Stimulated activated CD4-positive, alpha-beta T cell treated with anti-CD3 and anti-CD28 coated beads, Interleukin-4, amount 100 ng/mL, for 48 hours (primary cell): ENCODE measurements around the gene COL19A1.

Source experiments
- DNase-seq, 2 donors: peaks; one replicate each; pipeline ENCODE4 v3.0.0-alpha.2; 2020; ENCODE audit warnings: low read depth in 2 of 2

The COL19A1 gene

DNA sequence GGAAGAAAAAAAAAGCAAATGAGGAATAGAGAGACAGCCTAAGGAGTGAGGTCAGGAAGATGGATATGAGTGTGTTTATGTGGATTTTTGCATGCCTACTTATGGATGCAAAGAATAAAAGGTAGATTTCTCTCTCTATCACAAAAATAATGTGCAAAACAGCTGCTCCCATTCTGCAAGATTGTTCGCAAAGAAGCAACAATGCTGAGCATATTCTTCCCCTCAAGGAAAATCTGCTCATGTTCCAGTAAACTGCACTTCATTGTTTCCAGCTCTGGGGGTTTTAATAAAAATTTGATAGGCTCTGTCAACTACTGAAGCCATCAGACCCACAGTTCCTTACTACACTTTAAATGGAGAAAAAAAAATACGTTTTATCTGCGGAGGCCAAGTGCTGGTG lies 259.2 kb downstream of the COL19A1 start:
- DNase-seq = no peak

DNA sequence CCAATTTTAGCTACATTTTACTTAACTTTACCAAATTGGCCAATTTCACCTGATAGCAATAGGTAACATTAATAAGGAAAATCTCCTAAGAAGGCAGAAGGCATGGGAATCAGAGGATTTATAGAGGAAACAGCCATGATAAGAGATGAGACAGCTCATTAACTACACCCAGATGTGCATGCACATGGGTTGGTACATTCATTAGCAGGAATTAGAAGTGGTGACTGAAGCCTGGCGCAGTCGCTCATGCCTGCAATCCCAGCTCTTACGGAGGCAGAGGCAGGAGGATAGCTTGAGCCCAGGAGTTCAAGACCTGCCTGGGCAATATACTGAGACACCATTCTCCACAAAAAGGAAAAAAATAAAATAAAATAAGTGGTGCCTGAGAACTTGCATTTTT lies 263.0 kb downstream of the COL19A1 start:
- no peak for DNase-seq

DNA sequence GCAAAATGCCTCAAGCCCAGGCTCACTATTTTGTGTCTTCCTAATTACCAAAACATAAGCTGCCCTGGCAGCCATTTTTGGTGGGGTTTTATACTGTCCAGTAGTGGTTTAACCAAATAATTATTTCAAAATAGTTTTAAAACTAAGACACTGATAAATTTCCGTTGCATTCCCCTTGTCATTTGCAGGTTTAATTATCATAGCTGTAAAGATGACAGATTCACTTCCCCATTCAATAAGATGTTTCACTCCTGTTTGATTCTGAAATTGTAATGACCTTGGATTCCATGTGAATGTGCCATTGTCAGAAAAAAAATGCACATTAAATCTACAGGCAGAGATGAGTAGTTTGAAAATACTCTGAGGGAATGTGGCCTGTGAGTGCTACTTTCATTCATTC lies 264.5 kb downstream of the COL19A1 start:
- no peak for DNase-seq

DNA sequence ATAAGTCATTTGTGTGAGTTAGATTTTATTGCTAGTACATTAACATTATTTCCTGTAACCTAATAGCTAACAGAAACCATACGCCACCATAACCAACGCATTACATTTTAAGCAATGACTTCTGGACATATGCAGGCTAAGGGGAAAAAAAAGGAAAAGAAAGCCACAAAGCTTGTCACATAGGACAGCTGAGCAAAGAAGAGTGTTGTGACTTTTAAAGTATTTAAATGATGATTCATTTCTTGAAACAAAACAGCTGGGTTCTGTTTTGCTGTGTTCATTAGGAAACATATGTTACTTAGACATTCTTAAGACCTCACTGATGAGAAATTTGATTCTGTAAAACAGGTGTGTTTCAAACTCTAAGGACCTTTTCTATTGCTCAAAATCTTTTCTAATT lies 265.2 kb downstream of the COL19A1 start:
- DNase-seq = no peak

DNA sequence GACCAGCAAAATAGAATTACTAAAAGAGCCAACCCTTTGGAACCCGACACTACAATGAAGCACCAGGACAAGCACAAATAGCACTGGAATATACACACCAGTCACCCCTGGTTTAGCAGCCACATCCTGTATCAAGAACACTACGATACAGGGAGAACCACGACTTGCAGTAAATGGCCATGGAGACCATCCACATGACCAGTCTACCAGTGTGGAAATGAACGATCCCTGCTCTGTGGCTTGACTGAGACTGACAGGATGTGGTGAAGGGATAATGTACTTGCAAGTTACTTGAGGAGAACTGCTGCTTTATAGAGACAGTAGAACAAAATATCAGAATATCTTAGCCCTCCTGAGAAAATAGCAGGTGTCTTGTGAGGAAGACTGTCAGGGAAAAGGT lies 266.9 kb downstream of the COL19A1 start:
- no peak for DNase-seq

DNA sequence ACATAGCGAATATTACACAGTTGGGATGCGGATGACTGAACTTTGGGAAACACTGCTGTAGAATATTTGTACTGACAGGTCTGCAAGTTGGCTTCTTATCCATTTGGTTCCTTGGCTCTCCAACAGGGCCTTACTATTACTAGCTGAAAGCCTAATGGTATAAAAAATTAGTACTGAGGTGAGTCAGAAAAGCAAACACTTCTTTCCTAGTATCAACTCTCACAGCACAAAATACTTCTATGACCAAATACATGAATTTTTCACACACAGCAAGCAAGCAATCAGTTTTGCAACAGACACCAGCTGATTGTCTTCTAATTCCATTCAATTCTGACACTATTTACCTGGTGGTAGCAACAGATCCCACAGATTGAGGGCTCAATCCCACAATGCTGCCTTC lies 268.2 kb downstream of the COL19A1 start:
- DNase-seq = no peak

DNA sequence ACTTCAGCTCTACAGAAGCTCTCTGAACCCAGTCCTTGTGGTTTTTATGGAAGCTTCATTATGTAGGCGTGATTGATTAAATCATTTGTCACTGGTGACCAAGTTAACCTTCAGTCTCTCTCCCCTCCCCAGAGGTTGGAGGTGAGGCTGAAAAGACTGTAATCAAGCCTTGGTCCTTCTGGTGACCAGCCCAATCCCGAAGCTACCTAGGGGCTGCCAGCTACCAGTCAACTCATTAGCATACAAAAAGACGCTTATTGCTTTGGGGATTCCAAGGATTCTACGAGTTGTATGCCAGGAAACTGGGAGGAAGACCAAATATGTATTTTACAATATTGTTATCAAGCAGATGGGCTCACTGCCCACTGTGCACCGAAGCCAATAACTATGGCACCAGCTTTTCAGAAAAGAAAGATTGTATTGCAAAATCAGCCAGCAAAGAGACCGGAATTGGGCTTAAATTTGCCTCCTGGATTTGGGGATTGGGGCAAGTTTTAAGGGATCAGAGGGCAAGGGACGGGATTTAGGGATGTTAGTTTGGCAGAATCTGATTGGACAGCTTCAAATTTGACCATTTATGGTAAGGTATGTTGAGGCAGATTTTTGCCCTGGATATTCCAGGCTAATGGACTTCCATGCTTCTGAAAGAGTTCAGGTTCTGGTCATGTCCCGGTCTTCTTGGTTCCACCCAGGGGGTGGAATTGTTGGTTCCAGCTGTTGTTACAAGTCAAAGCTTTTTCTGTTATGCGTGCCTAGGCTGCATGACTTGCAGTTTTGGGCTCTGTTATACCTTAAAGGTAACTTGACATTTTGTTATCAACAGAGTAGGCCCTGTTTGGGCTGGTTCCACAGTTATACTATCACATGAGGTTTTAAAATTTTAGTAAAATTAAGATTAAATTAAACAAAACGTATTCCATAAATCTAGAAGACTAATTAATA lies 269.1 kb downstream of the COL19A1 start:
- no peak for DNase-seq

DNA sequence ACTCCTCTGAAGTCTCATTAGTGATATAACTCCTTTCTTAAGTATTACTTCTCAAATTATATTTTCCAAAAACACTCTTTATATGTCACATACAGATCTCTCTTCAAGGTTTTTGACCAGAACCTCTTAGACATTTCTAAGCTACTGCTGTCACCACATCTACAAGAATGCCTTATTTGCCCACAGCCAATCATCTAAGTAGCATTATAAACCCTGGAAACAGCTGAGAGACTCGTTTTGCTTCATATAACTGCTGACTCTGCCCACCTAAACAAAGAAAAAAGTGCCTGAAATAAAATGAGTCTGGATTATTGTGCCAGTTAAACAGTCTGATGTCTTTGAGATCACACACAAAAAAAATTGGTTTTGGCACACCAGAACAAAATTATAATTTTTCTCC lies 270.6 kb downstream of the COL19A1 start:
- no peak for DNase-seq

DNA sequence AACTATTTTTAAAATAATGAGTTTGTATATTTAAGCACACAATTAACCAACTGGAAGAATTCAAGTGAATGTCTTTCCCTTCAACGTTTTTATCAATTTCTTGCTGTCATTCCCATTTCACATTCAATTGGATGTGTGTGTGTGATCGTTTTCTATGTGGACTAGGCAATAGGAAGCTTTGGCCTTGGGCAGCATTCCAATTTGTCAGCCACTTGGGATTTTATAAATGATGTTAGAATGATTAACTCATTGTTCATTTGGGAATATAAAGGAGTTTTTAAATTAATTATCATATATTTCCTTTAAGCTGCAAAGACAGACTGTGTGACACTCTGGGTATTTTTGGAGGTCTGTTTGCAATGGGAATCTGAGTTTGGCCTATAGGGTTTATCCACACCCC lies 274.1 kb downstream of the COL19A1 start:
- no peak for DNase-seq

DNA sequence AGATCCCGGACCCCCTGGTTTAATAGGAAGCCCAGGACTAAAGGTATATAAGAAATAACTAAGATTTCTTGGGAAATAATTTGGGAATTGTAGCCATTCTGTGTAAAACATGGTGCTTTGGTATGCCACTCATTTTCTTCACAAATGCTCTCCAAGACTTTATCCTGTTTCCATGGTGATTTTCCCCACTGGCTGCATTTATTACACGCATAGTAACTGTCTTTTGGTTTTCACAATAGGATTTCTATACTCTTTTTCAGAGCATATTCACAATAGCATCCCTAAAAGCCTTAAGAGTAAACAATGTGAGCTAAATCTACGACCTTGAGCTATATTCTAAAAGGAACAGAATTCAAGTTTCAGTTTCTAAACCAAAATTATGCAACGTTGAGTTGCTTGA lies 275.7 kb downstream of the COL19A1 start:
- no peak for DNase-seq

DNA sequence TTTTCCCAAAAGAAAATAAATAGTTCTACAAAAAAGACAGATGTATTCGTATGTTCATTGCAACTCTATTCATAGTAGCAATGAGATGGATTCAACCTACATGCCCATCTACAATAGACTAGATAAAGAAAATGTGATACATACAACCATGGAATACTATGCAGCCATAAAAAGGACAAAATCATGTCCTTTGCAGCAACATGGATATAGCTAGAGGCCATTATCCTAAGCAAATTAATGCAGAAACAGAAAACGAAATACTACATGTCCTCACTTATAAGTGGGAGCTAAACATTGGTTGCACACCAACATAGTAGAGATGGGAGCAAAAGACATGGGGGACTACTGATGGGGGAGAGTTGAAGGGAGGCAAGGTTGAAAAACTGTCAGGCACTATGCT lies 278.8 kb downstream of the COL19A1 start:
- DNase-seq = no peak

DNA sequence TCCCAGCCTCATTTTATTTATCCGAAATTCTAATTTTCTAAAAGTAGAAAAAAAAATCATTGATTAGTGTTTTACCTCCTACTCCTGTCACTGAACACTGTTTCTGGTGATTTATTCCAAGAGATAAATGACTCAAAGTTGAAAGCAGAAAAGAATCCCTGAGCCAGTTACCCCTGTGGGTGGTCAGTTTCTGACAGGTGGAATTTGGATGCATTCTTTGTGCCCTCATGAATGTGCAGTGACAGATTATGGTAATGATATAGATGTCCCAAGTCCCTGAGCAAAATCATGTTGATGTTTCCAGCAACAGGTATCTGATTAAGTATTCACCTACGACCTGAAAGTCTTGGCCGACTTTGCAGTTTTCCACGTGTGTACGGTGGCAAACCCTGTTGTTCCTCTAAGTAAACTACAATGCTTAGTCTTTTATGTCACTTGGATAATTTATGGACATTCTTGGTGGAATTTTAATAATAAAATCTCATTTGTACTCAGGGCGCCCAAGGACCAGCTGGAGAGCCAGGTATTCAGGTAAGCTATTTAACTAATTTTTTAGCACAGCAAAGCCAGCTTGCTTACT lies 282.9 kb downstream of the COL19A1 start:
- DNase-seq = no peak

DNA sequence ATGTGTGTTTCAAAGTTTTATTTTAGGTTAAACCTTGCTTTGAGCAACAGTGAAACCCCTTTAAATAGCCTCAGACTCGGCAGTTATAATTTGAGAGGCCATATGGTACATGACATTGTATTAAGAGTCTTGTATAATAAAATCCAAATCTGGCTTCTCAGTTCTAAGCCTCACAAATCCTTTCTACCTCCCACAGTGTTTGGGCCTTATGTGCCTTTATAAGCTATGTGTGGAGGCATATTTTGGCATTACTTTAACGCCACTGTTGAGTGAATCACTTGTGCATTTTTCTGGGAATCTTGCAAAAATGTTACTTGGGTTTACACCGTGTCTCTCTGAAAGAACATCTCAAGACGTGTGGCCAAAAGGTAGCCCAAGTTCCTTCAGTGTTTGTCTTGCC lies 284.2 kb downstream of the COL19A1 start:
- no peak for DNase-seq

DNA sequence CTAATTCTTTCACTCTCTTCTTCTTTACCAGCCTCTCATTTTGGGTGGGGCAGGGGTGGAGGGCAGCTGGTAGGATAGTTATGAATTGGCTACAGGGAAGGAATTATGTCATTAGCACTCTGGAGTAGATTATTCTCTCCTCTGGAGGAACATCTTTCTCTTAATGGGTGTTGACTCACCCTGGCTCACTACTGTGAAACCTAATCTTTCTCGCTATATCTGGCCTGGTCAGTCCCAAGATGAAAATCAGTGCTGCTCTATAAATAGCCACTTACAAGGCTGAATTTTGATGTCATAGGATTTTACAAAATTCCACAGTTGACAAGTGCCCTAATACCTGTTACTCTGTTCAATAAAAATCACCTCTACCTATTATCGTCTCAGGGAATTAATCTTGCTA lies 285.3 kb downstream of the COL19A1 start:
- DNase-seq = no peak

DNA sequence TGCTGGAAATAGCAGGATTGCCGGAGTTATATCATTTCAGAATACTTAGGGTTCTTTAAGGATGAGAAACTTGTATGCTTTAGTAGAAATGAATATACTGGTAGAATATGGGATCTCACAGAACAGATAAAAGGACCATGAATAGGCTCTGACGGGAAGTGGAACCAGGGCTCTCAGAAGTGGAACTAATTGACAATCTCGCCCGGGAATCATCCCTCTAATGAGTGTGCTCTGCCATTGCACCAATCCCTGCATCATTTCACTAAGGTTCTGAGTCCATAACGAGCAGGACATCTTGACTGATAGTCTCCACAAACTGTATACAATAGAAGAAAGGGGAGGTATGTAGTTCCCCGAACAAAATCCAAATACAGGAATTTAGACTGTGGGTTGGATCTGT lies 286.4 kb downstream of the COL19A1 start:
- DNase-seq = no peak

DNA sequence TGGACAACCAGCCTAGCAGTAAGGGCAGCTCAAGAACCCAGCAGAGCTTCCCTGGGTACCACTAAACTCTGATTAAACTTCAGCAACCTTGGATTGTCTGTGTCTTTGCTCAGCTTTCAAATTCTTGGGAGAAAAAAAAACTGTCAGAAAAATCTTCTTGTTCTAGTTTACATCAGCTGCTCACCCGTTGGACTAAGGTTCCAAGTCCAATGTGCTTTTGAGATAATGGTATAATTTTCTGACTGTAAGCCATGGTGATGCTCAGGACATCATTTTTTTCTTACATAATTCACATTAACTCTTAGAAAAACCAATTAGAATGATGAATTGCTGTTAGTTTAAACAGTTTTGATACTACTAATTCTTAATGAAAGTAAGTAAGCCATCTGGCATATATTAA lies 290.7 kb downstream of the COL19A1 start:
- DNase-seq = no peak

DNA sequence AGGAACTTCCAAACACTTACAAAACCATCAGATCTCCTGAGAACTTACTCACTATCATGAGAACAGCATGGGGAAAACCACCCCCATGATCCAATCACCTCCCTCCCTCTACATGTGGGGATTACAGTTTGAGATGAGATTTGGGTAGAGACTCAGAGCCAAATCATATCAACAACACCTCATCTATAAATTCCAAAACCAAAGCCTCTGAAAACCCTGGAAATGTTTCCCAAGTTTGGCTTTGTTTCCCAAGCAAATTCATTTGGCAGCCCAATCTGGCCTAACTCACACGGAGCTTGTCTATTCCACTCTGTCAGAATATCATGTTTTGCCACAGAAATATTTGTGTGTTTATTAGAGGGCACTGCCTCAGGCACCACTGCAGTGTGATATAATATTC lies 293.9 kb downstream of the COL19A1 start:
- no peak for DNase-seq

DNA sequence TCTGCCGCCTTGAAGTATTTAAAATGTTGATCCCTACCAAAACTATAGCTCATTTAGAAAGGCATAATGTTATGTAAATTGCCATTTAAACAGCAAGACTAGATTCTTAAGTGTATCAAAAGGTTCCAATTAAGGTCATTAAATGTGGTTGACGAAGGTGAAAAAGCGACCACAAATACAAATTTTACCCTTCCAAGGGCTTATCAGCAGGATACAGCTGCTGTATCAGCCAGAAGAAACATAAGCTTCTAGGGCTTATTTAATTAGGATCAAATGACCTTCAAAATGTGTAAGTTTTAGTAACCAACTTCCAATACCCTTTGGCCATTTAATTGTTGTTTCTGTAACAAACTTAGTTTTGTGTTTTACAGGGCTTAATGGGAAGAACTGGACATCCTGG lies 296.6 kb downstream of the COL19A1 start:
- DNase-seq = no peak

DNA sequence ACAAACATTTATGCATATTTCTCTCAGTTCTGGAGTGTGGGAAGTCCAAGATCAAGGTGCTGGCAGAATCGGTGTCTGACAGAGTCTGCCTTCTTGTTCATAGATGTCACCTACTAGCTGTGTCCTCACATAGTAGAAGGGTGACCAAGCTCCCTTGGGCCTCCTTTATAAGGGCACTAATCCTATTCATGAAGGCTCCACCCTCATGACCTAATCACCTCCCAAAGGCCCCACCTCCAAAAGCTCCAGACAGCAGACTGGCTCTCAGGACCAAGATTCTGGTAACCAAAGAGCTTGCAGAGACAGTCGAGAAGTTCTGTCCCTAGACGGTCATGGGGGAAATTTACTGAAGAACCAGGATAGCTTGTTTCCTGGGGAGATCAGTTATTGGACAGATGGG lies 297.4 kb downstream of the COL19A1 start:
- DNase-seq = no peak

DNA sequence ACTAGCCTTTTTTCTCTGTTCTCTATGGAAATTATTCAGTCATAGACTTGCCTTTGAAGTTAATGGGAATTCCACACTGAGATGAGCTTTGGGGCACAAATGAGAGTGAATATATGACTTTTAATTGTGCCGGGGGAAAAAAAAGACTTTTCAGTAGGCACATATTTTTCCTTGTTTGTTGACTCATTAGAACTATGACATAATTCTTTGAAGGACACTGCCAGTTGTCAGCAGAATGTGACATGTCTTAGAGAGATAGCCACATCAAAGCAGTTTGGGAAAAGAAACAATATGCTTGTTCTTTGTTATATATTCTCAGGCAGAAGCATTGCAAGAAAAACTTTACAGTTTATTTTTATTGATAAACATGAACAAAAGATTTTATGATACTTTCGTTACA lies 298.2 kb downstream of the COL19A1 start:
- DNase-seq = no peak

DNA sequence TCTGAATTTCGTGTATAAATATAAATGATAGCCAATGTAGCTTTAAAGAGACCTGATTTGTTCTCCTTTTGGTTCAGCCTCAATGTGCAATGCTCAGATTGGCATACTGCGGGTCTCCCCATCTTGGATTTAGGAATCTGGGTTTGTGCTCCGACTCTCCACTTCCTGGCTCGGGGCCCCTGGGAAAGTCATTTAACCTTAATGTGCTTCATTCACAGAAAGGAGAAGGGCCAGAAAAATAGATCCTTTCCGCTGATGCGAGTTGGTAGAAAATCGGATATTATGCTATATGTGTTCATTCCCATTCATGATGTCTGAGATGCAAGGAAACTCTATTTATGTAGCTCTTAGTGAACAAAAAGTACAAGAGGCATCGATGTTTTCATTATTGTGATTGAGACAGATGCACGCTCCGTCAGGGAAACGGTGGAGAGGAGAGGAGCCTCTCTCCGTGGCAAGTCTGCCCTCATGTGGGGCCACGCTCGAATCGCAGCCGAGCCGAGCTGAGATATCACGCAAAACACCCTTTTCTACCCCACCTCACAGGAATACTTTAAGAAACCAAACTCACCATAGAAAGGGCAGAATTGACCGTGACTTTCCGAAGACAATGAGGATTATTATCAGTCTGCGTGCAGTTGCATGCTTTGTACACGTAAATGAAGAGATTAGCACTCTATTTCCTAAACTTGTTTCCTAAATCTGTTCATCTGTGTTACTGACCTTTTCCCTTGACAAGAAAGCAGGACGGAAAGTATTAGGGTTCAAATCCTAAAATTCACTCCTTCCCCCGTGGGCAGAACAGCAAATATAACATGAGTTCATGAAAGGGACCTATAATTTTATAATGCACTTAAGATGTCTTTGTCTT lies 300.0 kb downstream of the COL19A1 start:
- peak; percentile 11 to 35 for DNase-seq

DNA sequence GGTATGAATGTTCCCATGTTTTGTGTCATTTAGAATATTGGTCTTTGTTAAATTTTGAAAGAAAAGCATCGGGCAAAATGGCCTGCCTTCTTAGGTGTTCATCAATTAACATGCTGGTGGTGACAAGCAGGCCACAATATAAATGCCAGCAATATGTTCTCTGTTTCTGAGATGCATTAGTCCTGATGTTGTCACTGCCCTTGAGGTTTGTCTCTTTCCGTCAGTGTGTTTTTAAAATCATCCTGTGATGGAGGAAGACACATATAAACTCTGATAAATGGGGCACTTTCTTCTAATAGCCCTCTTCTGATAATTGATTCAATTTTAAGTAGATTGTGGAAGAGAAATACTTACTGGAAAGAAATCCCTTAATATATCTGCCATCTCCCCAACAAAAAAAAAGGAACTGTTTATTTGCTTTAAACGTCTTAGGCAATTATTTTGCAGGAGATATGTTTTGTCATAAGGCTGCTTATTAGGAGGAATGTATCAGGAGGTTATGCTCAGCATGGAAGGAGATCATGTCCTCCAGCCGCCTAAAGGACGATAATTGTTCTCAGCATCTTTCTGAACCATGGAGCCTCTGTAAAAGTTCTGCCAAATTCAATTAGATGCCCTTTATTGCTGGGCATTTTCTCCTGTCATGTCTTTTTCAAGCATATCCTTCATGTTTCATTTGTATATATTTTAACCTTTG lies 302.5 kb downstream of the COL19A1 start:
- no peak for DNase-seq
